OCI-LY7 (cell line): ENCODE data around the gene KEL. TPM values are rescaled to one million over a fixed set of nuclear protein-coding genes. Genes with fewer than 3 reads are reported as not detected.

Source experiments
- BruUV-seq: library from RNA; stranded (reverse); fragments of 400-500 nt; replicated peaks from 2 replicates; lab custom pipeline; 2021; lab: Mats Ljungman, UMichigan
- CTCF ChIA-PET: fragments of 300-600 bp; sonication (Branson Sonifier 250); formaldehyde crosslinking; loops from one replicate; lab custom pipeline; 2022; ENCODE audit warnings: antibody characterized with exemption; ENCODE audit not compliant: unreplicated experiment; lab: Charles Lee
- POLR2A ChIA-PET: fragments of 300-600 bp; sonication (Branson Sonifier 250); formaldehyde crosslinking; loops from one replicate; lab custom pipeline; 2022; ENCODE audit warnings: antibody characterized with exemption; lab: Charles Lee
- DNase-seq: peaks from one replicate; pipeline ENCODE4 v3.0.0-alpha.2; 2015; ENCODE audit warnings: low spot score
- H2AFZ ChIP-seq: fragments of 200-600 bp; sonication (generic), shearing (Covaris generic); 2 replicates; pipeline ENCODE4 v1.6.1; 2014; ENCODE audit warnings: mild to moderate bottlenecking, antibody characterized with exemption, low read length, moderate library complexity
- H3K27ac ChIP-seq: fragments of 200-600 bp; sonication (generic); 2 replicates; pipeline ENCODE4 v1.5.1; 2014; ENCODE audit warnings: mixed run types, low read depth, mild to moderate bottlenecking, moderate library complexity, low read length, inconsistent platforms; ENCODE audit not compliant: poor library complexity, severe bottlenecking
- H3K36me3 ChIP-seq: fragments of 200-600 bp; sonication (generic); 2 replicates; pipeline ENCODE4 v1.6.1; 2014; ENCODE audit warnings: mild to moderate bottlenecking, antibody characterized with exemption, low read length, moderate library complexity, mixed read lengths; ENCODE audit not compliant: insufficient read depth
- H3K4me1 ChIP-seq: fragments of 200-600 bp; sonication (generic); 2 replicates; pipeline ENCODE4 v1.5.1; 2014; ENCODE audit warnings: mild to moderate bottlenecking, low read length; ENCODE audit not compliant: insufficient read depth, poor library complexity, severe bottlenecking
- H3K4me2 ChIP-seq: fragments of 200-600 bp; sonication (generic); 2 replicates; pipeline ENCODE4 v1.6.1; 2014; ENCODE audit warnings: mild to moderate bottlenecking, low read length
- H3K4me3 ChIP-seq: fragments of 200-600 bp; sonication (generic); 2 replicates; pipeline ENCODE4 v1.5.1; 2014; ENCODE audit warnings: mild to moderate bottlenecking, low read depth, low read length; ENCODE audit not compliant: poor library complexity, severe bottlenecking
- H3K79me2 ChIP-seq: fragments of 200-600 bp; sonication (generic); 2 replicates; pipeline ENCODE4 v1.6.1; 2016; ENCODE audit warnings: low read depth, mild to moderate bottlenecking, low read length, moderate library complexity, mixed read lengths; ENCODE audit not compliant: insufficient read depth
- H3K9me2 ChIP-seq: fragments of 200-600 bp; sonication (generic); 2 replicates; pipeline ENCODE4 v1.6.1; 2016; ENCODE audit warnings: mild to moderate bottlenecking, low read length, mixed read lengths; ENCODE audit not compliant: insufficient read depth
- H3K9me3 ChIP-seq: fragments of 200-600 bp; sonication (generic); 2 replicates; pipeline ENCODE4 v1.6.1; 2014; ENCODE audit warnings: mild to moderate bottlenecking, mixed run types, low read length, mixed read lengths
- H4K20me1 ChIP-seq: fragments of 200-600 bp; sonication (generic); 2 replicates; pipeline ENCODE4 v1.6.1; 2014; ENCODE audit warnings: mild to moderate bottlenecking, antibody characterized with exemption, low read length, moderate library complexity, mixed read lengths; ENCODE audit not compliant: insufficient read depth
- CTCF ChIP-seq: fragments of 200-600 bp; sonication (generic); conservative IDR thresholded peaks from 2 replicates; pipeline ENCODE4 v1.5.1; 2014; ENCODE audit warnings: mild to moderate bottlenecking, antibody characterized with exemption, low read length, moderate library complexity, mixed read lengths
- EZH2phosphoT487 ChIP-seq: fragments of 200-600 bp; sonication (generic); IDR thresholded peaks from 2 replicates; pipeline ENCODE4 v1.6.1; 2018; ENCODE audit warnings: low read depth, borderline replicate concordance, mild to moderate bottlenecking, mixed run types, antibody characterized with exemption, low read length, moderate library complexity, mixed read lengths
- intact Hi-C: fragments of 100-400 bp; cut with micrococcal nuclease; formaldehyde crosslinking; loops from one replicate; pipeline ENCODE4 v1.10.0; 2022; ENCODE audit not compliant: unreplicated experiment
- total RNA-seq, 2 experiments: library from RNA; depleted of rRNA in 1 of 2; stranded (reverse); fragments of >200 nt in 1 of 2; shearing (Covaris generic) in 1 of 2; gene quantifications; 2 replicates each; pipeline ENCODE4 v1.2.3, GENCODE V29; 2014 to 2022

Gene KEL
- total RNA-seq, 2 experiments from 2014 or later: 1.5 to 2.2 TPM

GRCh38 chr7:142963993-142964392, 1.8 kb upstream of the KEL start:
- H2AFZ ChIP-seq: no peak overlapping the region
- no peaks in the 10 kb centered on the region for H3K79me2 ChIP-seq
- TF ChIP-seq EZH2phosphoT487: no peak
- TF ChIP-seq CTCF: no peak
- H3K36me3 ChIP-seq: no peaks in the 10 kb centered on the region
- no peak for DNase-seq
- CTCF ChIA-PET: no interaction called here
- intact Hi-C loops: no loop called here
- no TSS peak for BruUV-seq
- no peaks in the 10 kb centered on the region for H3K4me1 ChIP-seq
- no peak overlapping the region for H3K4me3 ChIP-seq
- no peaks in the 10 kb centered on the region for H3K9me3 ChIP-seq
- H4K20me1 ChIP-seq: no peaks in the 10 kb centered on the region
- POLR2A ChIA-PET: no interaction called here
- no peak overlapping the region for H3K27ac ChIP-seq
- no peak overlapping the region for H3K4me2 ChIP-seq
- H3K9me2 ChIP-seq: no peaks in the 10 kb centered on the region

GRCh38 chr7:142962991-142963390, 828 bp upstream of the KEL start:
- intact Hi-C loops: no loop called here
- Histone ChIP-seq H3K79me2 (no peaks in the 10 kb centered on the region), H3K9me3 (no peaks in the 10 kb centered on the region), H4K20me1 (no peaks in the 10 kb centered on the region), H3K4me2 (no peak overlapping the region), H3K9me2 (no peaks in the 10 kb centered on the region), H2AFZ (no peak overlapping the region), H3K27ac (no peak overlapping the region), H3K4me3 (no peak overlapping the region), H3K36me3 (no peaks in the 10 kb centered on the region), H3K4me1 (no peaks in the 10 kb centered on the region)
- ChIA-PET CTCF (no interaction called here), POLR2A (no interaction called here)
- TF ChIP-seq EZH2phosphoT487: no peak
- TF ChIP-seq CTCF: no peak
- DNase-seq: no peak
- no TSS peak for BruUV-seq

GRCh38 chr7:142961595-142961972, 579 bp downstream of the KEL start:
- Histone ChIP-seq H3K79me2 (no peaks in the 10 kb centered on the region), H3K9me3 (no peaks in the 10 kb centered on the region), H4K20me1 (no peaks in the 10 kb centered on the region), H3K36me3 (no peaks in the 10 kb centered on the region), H3K4me2 (no peak overlapping the region), H3K4me1 (no peaks in the 10 kb centered on the region), H3K9me2 (no peaks in the 10 kb centered on the region), H3K4me3 (no peak overlapping the region), H3K27ac (no peak overlapping the region), H2AFZ (no peak overlapping the region)
- TF ChIP-seq EZH2phosphoT487: no peak
- no peak for TF ChIP-seq CTCF
- DNase-seq: no peak
- intact Hi-C loops: no loop called here
- ChIA-PET POLR2A (no interaction called here), CTCF (no interaction called here)
- BruUV-seq: no TSS peak
